ENCODE results near the gene NELFB.

NELFB gene

DNA sequence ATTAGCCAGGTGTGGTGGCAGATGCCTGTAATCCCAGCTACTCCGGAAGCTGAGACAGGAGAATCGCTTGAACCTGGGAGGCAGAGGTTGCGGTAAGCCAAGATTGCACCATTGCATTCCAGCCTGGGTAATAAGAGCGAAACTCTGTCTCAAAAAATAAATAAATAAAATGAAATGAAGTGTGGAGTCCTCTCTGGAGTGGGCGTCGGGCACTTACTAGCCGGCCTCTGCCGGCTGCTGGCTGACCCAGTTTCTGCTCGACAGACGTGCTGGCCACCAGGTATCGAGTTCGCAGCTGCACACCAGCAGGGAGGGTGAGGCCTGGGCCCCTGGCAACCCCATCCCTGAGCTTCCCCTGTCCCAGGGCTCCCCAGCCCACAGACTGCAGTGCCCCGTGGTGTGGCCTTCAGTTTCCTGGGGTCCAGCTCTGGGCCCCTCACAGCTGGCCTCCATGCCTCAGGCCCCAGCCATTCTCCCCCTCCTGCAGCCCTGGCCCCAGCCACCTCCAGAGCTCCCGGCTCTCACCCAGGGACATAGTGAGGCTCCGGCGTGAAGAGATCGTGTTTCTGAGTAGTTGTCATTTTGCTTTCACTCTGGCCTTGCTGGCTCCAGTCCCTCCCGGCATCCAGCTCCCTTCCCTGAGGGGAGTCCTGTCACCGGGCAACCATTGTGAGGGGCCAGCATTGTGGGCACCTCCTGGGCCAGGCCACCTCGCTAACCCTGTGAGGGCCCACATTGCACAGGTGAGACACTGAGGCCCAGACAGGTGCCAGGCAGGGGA is 7.8 kb upstream of the NELFB start:
- peak; percentile 62 for DNase-seq (ENCODE audit: low read depth)

DNA sequence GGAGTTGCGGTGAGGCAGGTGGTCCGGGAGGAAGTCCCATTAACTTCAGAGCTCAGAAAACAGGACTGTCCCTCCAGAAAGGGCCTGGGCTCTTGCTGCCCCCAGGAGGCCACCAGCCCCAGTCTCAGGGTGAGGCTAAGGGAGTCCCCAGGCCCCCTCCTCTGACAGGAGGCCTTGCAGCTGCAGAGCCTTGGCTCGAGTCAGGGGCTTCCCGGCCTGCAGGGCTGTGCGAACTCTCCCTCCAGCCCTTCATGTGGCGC is 7.3 kb upstream of the NELFB start:
- DNase-seq (ENCODE audit: low read depth): no peak

DNA sequence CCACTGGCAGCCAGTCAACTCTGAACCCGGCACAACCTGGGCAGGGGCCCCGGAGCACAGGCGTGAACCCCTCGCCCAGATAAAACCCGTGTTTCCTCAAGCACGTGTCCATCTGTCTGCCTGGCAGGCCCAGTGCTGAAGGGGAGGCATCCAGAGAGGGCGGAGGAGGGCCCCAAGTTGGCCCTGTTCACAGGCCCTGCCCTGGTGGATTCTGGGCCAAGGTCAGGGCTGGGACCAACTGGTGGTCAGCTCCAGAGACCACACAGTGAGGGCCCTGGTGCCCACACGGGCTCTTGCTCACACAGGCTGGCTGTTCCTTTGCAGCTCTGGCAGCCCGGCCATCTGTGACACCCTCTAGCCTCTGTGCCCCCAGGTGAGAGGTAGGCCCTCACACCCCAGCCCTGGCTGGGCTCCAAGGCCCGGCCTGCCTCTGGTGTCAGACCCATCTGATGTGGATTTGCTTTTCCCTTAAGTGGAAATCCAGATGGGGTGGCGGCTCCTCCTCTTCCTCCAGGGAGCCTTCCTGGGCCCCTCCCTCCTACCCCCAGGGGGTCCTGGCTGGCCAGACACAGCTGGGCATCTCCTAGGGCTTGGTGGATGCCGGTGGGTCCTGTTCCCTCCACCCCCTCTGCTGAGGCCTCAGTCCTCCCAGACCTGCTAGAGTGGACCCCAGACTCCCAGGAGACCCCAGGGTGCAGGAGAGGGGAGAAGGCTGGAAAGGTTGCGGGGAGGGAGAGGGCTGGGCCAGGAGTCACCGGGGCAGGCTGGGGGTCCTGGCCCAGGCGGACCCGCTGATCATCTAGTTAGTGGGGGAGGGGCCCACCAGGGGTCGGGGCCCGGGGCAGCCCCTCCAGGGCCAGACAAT is 4.6 kb upstream of the NELFB start:
- DNase-seq (ENCODE audit: low read depth): no peak

DNA sequence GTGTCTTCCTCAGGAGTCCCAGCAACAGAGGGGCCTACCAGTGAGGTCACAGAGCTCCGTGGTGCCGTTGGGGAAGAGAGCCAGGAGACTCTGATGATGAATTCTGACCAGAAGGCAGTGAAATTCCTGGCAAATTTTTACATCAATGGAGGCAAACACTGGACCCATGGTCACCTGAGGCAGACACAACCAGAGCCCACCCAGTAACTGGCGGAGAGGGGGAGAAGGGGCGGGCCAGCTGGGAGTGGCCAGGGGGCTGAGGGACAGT is 4.0 kb upstream of the NELFB start, which contains the start of gene STPG3:
Gene STPG3, plus strand, starts transcription at position 93 of the 268 bp plus-strand sequence. Its CDS starts 1 bp downstream, at position 94.
- no peak for DNase-seq (ENCODE audit: low read depth)

DNA sequence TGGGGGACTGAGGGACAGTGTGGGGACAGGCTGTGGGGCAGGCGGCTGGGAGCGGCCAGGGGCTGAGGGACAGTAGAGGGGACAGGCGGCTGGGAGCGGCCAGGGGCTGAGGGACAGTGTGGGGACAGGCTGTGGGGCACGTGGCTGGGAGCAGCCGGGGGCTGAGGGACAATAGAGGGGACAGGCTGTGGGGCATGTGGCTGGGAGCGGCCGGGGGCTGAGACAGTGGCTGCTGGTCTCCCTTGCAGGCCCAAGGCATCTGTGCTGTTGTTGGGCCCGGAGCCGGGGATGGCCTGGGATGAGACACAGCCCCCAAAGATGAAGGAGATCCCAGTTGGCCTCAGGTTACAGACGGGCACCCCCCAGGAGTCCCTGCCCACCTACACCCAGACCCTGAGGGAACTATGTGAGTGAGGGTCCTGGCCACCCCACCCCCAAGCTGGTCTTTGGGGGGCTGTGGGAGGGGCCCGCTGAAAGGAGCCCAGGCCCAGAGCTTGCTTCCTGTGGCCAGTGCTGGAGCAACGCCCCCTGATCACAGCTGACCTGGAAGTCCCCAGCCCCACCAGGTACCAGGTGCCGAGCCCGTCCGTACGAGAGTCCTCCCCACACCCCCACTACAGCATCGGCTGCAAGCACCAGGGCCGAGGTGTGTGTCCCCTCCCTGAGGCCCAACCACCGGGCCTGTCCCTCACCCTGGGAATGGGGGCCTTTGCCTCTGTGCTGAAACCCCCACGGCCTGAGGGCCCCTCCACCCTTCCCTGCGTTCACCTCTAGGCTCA is 3.4 kb upstream of the NELFB start:
- DNase-seq (ENCODE audit: low read depth): no peak

DNA sequence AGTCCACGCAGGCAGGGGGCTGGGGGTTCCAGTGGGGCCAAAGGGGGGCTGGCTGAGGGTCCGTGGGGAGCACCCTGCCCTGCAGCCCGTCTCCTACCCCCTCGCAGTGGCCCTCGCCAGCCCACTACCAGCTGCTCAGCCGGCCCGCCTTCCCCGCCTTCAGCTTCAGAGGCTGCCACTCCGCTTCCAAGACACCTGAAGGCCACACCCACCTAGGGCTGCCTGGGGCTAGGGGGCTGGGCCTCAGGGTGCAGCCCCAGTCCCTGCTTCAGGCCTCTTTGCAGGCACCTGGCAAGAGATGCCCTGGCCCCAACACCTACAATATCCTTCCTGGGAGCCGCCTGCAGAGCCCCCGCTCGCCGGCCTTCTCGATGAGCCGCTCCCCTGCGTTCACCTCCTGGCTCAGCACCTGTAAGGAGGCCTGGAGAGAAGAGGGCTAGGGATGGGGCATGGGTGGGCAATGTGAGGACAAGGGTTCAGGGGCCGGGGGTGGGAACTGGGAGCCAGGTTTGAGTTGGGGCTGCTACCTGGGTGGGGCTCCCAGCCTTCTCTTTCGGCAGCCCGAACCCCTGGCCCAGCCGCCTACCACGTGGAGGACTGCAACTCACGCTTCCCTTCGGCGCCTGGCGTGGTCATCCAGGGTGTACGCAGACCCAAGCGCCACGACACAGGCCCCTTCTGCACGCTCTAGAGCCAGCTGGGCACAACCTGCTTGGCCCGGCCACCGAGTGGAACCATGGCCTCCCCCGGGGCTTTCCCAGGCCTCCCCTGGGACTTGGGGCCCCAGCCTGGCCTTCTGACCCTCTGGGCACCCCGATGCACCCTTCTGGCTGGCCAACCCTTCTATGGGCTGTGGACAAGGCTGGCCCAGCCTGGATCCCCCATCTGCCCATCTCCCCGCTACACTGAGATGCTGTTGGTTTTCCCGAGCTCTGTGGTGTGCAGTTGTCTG is 2.3 kb upstream of the NELFB start:
- DNase-seq (ENCODE audit: low read depth): no peak

DNA sequence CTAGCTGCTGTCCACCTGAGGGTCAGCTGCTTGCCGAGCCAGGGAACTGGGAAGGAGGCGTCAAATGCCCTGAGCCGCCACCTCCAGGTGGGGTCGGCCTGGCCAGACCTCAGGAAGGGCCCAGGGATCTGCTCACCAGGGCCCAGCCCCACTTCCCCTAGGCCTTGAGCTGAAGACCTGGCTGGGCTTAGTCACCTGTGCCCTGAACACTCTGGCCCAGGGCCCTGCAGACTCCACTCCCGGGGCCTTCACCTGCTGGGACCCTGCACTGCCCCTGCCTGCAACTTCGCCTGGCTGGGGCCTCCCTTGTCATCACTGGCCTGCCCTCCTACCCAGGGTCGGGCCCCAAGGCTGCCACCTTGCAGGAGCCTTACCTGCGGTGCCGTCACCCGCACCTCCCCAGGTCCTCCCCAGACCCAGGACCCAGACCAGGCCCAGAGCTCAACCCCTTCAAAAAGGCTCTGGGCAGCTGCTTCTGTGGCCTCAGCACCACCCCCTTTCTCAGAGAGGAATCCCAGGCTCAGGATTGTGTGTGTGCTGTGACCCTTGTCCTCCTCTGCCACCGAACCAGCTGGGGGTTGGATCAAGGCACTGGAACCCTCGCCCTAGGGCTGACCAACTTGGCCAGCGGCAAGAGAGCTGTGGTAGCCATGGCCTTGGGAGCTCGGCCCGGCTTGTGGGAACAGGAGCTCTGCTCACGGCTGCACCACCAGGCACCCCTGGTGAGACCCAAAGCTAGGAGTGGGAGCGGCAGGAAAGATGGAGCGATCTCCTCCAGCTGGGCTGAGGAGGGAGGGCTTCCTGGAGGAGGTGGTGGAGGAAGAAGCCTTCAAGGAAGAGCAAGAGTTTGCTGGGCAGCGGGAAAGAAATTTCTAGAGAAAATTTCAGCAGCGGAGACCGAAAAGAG is 1.2 kb upstream of the NELFB start:
- DNase-seq (ENCODE audit: low read depth): peak; percentile 28

DNA sequence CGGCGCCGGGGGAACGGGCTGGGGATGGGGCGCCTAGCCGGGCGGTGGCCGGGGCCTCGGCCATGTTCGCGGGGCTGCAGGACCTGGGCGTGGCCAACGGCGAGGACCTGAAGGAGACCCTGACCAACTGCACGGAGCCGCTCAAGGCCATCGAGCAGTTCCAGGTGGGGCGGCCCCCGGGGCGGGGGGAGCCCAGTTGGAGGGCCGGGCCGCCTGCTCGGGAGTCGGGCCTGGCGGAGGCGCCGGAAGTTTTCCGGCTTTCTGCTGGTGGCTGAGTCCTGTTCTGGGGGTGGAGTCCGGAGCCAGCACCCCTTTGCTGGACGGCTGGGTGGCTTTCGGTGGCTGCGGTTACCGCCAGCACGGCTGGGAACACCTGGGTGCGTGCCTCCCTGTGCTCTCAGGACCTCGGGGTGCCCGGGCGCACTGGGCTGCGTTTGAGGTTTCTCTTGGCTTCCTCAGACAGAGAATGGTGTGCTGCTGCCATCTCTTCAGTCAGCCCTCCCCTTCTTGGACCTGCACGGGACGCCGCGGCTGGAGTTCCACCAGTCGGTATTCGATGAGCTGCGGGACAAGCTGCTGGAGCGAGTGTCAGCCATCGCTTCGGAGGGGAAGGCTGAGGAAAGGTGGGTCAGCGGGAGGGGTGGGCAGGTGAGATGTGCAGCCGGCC is 454 bp downstream of the NELFB start:
- no peak for DNase-seq (ENCODE audit: low read depth)

DNA sequence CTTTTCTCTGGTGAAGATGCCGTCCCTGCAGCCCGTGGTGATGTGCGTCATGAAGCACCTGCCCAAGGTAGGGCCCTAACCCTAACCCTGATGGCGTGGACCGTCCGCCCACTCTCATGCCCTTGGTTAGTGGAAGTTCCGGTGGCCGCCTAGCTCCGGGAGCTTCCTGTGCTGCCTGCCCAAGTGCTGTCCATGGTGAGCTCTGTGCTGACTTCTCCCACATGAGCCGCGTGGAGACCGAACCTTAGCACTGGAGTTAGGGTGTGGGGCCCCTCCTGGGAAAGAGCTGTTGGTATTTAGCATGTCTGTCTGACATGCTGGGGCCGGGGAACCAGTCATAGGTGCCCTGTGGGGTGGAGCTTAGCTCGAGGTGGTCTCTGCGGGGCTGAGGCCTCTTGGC is 1.2 kb downstream of the NELFB start:
- no peak for DNase-seq (ENCODE audit: low read depth)

DNA sequence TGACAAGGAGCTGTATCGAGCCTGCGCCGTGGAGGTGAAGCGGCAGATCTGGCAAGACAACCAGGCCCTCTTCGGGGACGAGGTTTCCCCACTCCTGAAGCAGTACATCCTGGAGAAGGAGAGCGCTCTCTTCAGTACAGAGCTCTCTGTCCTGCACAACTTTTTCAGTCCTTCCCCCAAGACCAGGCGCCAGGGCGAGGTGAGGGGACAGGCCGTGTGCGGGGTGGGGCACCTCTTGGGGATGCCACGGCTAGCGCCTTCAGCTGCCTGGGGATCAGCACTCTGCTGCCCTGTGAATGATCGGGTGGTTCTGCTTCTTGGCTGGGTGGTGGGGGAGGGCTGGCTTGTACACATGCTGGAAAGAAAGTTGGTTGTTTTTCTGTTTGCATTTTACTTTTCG is 1.7 kb downstream of the NELFB start:
- no peak for DNase-seq (ENCODE audit: low read depth)

DNA sequence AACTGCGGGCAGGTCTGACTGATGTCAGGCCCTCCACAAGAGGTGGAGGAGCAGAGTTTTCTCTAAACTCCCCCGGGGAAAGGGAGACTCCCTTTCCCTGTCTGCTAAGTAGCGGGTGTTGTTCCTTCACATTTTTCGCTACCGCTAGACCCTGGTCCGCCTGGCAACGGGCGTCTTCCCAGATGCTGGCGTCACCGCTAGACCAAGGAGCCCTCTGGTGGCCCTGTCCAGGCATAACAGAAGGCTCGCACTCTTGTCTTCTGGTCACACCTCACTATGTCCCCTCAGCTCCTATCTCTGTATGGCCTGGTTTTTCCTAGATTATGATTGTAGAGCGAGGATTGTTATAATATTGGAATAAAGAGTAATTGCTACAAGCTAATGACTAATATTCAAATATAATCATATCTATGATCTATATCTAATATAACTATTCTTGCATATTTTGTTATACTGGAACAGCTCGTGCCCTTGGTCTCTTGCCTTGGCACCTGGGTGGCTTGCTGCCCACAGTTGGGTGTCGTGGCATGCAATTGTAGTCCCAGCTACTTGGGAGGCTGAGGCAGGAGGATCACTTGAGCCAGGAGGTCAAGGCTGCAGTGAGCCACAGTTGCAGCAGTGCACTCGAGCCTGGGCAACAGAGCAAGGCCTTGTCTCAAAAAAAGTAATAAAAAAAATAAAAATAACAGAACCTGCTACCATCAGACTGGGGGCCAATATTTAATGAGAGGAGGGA is 7.2 kb downstream of the NELFB start:
- peak; percentile 41 for DNase-seq (ENCODE audit: low read depth)

DNA sequence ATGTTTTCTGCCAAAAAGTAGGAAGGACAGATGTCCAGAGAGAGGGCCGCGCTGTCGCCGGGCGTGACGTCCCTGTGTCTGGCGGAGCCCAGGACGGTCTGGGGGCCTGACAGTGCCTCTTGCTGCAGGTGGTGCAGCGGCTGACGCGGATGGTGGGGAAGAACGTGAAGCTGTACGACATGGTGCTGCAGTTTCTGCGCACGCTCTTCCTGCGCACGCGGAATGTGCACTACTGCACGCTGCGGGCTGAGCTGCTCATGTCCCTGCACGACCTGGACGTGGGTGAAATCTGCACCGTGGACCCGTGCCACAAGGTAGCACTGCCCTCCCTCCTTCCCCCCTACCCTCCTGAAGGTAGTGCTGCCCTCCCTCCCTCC is 7.8 kb downstream of the NELFB start:
- no peak for DNase-seq (ENCODE audit: low read depth)

DNA sequence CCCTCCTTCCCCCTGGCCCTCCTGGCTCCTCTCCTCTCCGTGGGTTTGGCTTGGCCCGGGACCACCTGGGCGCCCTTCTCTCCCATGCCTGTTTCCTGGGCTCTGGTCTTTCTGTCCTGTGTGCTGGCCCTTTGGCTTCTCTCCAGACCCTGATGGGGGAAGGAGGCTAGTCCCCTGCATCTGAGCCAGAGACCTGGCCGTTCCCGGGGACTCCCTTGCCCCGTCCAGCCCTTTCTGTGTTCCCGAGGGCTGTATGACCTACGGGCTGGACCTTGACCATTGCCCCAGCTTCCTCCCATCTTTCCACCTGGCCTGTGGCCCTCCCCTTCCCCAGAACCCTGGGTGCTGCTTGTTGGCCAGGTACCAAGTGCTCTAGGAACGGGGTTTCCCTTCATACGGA is 8.4 kb downstream of the NELFB start:
- DNase-seq (ENCODE audit: low read depth): no peak

DNA sequence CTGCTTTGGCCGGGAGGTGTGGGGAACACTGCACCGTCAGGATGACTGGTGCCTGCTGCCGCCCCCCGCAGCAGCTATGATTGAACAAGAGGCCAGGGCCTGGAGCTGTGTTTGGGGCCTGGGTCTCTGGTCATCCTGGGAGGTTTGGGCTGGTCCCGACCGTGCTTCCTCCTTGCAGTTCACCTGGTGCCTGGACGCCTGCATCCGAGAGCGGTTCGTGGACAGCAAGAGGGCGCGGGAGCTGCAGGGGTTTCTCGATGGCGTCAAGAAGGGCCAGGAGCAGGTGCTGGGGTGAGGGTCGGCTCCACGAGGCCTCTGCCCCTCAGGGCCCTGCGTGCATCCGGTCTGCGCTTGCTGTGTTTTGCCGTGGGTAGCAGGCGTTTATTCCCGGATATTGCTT is 8.9 kb downstream of the NELFB start:
- no peak for DNase-seq (ENCODE audit: low read depth)

DNA sequence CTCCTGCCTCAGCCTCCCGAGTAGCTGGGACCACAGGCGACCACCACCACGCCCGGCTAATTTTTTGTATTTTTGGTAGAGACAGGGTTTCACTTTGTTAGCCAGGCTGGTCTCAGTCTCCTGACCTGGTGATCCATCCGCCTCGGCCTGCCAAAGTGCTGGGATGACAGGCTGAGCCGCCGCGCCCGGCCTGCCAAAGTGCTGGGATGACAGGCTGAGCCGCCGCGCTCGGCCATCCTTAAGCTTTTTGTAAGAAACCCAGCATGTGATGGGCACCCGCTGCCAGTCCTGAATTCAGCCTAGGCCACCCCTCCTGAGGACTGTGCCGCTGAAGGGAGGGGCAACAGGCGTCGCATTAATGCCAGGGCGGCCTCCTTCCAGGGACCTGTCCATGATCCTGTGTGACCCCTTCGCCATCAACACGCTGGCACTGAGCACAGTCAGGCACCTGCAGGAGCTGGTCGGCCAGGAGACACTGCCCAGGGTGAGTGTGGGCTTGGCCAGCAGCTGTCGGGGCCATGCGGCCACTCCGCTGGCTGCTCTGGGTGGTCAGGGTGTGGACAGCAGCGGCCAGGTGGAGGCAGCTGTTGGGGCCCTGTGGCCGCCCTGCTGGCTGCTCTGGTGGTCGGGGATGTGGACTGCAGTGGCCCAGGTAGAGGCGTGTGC is 10.5 kb downstream of the NELFB start:
- DNase-seq (ENCODE audit: low read depth): no peak

DNA sequence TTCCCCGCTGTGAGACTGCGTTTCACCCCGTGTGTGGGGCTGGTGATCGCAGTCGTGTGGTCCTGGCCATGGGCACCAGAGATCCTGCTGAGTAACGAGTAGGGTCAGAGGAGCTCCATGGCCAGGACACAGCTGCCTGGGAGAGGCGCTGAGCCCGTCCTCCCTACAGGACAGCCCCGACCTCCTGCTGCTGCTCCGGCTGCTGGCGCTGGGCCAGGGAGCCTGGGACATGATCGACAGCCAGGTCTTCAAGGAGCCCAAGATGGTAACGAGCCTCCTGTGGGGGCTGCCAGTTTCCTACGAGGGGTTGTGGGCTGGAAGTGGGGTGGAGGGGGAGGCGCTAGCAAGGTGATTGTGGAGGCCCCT is 11.0 kb downstream of the NELFB start:
- no peak for DNase-seq (ENCODE audit: low read depth)

DNA sequence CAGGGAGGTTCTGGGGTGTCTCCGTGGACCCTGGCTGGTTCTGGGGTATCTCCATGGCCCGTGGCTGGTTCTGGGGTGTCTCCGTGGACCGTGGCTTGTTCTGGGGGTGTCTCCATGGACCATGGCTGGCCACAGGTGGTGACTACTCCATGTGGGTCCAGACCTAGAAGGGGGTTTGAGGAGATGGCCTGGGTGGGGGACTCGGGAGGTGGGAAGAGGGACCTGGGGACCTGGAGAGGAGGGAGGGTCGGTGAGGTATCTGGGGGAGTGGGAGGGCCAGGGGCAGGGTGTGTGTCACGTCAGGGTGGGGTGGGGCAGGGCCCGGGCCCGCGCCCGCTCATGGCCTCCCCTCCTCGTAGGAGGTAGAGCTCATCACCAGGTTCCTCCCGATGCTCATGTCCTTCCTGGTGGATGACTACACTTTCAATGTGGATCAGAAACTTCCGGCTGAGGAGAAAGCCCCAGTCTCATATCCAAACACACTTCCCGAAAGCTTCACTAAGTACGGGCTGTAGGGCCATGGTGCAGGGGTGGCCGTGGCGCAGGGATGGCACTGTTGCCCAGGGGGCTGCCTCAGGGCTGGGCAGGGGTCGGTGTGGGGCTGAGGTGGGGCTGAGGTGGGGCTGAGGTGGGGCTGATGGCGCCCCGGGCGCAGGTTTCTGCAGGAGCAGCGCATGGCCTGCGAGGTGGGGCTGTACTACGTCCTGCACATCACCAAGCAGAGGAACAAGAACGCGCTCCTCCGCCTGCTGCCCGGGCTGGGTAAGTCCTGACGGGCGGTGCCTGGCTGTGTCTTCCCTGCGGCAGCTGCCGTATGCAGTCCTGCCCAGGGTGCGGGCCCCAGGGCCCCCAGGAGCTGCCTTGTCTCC is 11.7 kb downstream of the NELFB start:
- DNase-seq (ENCODE audit: low read depth): no peak

DNA sequence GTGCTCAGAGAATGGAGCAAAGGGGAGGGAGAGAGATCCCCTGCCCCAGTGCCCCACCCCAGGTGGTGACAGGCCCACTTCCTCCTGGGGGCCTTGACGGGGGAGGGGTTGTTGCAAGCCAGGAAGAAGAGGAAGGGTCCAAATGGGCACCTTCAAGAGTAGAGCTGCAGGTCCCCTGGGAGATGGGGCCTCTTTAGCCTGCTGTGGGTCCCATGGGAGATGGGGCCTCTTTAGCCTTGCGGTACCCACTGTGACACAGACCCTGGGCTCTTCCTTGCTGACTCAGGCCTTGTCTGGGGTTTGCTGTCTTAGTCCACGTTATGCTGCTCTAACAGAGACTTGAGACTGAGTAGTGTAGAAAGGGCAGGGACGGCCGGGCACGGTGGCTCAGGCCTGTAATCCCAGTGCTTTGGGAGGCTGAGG is 12.8 kb downstream of the NELFB start:
- peak; percentile 47 for DNase-seq (ENCODE audit: low read depth)

Data from amniotic epithelial cell (primary cell).